ENCODE data around the gene OBSCN. TPM values are rescaled to one million over a fixed set of nuclear protein-coding genes. Genes with fewer than 3 reads are reported as not detected.

OBSCN gene
- total and polyA plus RNA-seq, 2 donors (not counting 3 experiments of a cell fraction or from before 2014, with no cell fraction given): 1.5 to 2.9 TPM

DNA sequence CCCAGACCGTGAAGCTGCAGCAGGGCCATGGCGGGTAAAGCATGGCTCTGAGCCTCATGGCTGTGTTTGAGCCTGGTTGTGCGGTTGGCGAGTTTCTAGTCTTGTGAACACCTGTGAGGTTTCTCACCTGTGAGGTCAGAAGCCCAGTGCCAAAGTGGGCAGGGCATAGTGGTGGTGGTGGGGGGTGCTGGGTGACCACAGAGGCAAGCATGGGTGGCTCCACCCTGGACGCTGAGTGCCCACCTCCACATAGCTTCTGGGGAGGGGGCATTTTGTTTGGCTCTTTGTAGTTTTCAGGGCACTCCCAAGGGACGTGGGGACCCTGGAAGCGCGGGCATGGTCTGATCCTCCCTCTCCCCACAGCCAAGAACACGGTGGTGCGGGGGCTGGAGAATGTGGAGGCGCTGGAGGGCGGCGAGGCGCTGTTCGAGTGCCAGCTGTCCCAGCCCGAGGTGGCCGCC, 107.7 kb downstream of the OBSCN start:
- ChIA-PET POLR2A (no interaction called here), CTCF (no interaction called here)
- Histone ChIP-seq H3K79me2 (ENCODE audit: control insufficient read depth, insufficient read depth, low read length) (no peaks in the 10 kb centered on the region), H2AFZ (ENCODE audit: low read depth, low read length) (no peak overlapping the region), H3K9me3 (replicated peaks; ENCODE audit: control insufficient read depth, insufficient read depth, low read length) (no peaks in the 10 kb centered on the region), H3K4me2 (ENCODE audit: insufficient read depth, low read length) (no peak overlapping the region), H3K9ac (replicated peaks; ENCODE audit: extremely low read depth, insufficient read depth, low read length) (no peak overlapping the region), H3K9me1 (replicated peaks; ENCODE audit: control insufficient read depth, extremely low read depth, insufficient read depth, low read length) (no peaks in the 10 kb centered on the region), H3K4me3 (replicated peaks in 1 of 3; ENCODE audit: insufficient read depth in 1 of 3, low read depth in 1 of 3, low read length in 3 of 3) (no peak overlapping the region), H3K36me3 (ENCODE audit: control insufficient read depth in 2 of 2, extremely low read depth in 1 of 2, insufficient read depth in 2 of 2, low read length in 2 of 2) (no peaks in the 10 kb centered on the region), H3K4me1 (ENCODE audit: control insufficient read depth, extremely low read depth, insufficient read depth, low read length) (no peaks in the 10 kb centered on the region), H4K20me1 (replicated peaks; ENCODE audit: control insufficient read depth, extremely low read depth, insufficient read depth, low read length) (no peaks in the 10 kb centered on the region), H3K27ac (ENCODE audit: insufficient read depth, low read depth, low read length) (no peak overlapping the region), H3K27me3 (ENCODE audit: control insufficient read depth in 2 of 2, insufficient read depth in 2 of 2, low read length in 2 of 2) (no peaks in the 10 kb centered on the region)
- FAIRE-seq (no peak), DNase-seq (ENCODE audit: low read depth, low spot score) (no peak)
- intact Hi-C loops (cut with micrococcal nuclease): no loop called here
- TF ChIP-seq, protein P1, sequence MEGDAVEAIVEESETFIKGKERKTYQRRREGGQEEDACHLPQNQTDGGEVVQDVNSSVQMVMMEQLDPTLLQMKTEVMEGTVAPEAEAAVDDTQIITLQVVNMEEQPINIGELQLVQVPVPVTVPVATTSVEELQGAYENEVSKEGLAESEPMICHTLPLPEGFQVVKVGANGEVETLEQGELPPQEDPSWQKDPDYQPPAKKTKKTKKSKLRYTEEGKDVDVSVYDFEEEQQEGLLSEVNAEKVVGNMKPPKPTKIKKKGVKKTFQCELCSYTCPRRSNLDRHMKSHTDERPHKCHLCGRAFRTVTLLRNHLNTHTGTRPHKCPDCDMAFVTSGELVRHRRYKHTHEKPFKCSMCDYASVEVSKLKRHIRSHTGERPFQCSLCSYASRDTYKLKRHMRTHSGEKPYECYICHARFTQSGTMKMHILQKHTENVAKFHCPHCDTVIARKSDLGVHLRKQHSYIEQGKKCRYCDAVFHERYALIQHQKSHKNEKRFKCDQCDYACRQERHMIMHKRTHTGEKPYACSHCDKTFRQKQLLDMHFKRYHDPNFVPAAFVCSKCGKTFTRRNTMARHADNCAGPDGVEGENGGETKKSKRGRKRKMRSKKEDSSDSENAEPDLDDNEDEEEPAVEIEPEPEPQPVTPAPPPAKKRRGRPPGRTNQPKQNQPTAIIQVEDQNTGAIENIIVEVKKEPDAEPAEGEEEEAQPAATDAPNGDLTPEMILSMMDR (IDR thresholded peaks at IDR 0.05; ENCODE audit: extremely low read depth in 1 of 2, insufficient read depth in 1 of 2, low read depth in 1 of 2, low read length in 2 of 2): no peak
- TF ChIP-seq POLR2AphosphoS5 (IDR thresholded peaks at IDR 0.05; ENCODE audit: insufficient read depth, low read depth, low read length) (no peak), JUN (IDR thresholded peaks at IDR 0.05; ENCODE audit: borderline replicate concordance, insufficient read depth, insufficient read length, low read depth) (no peak)
- TF ChIP-seq, protein P2, sequence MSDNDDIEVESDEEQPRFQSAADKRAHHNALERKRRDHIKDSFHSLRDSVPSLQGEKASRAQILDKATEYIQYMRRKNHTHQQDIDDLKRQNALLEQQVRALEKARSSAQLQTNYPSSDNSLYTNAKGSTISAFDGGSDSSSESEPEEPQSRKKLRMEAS (IDR thresholded peaks at IDR 0.05; ENCODE audit: insufficient read depth, insufficient read length): no peak
- dilution Hi-C loops (cut with MboI; ENCODE audit: extremely low pct_ligation_motif_present, low sequenced_read_pairs): no loop called here
- BruUV-seq (replicated peaks): no TSS peak

- TF ChIP-seq JUN (IDR thresholded peaks at IDR 0.05; ENCODE audit: borderline replicate concordance, insufficient read depth, insufficient read length, low read depth) (no peak), POLR2A (IDR thresholded peaks at IDR 0.05; ENCODE audit: low read depth, low read length) (no peak), POLR2AphosphoS5 (IDR thresholded peaks at IDR 0.05; ENCODE audit: insufficient read depth, low read depth, low read length) (no peak), EZH2 (IDR thresholded peaks at IDR 0.05; ENCODE audit: borderline replicate concordance, low read depth, low read length, severe bottlenecking) (no peak), MYC (IDR thresholded peaks at IDR 0.05; ENCODE audit: low read depth, low read length) (no peak), GATA2 (IDR thresholded peaks at IDR 0.05; ENCODE audit: insufficient read depth, insufficient read length, low read depth, low read length) (no peak), FOS (IDR thresholded peaks at IDR 0.05; ENCODE audit: borderline replicate concordance, insufficient read depth, low read length) (no peak)
- TF ChIP-seq, protein P2 (IDR thresholded peaks at IDR 0.05; ENCODE audit: insufficient read depth, insufficient read length): no peak
- TF ChIP-seq, protein P1 (IDR thresholded peaks at IDR 0.05; ENCODE audit: extremely low read depth in 1 of 2, insufficient read depth in 1 of 2, low read depth in 1 of 2, low read length in 2 of 2): no peak
- Histone ChIP-seq H2AFZ (ENCODE audit: low read depth, low read length) (no peak overlapping the region), H3K4me1 (ENCODE audit: control insufficient read depth, extremely low read depth, insufficient read depth, low read length) (no peaks in the 10 kb centered on the region), H3K9me1 (replicated peaks; ENCODE audit: control insufficient read depth, extremely low read depth, insufficient read depth, low read length) (no peaks in the 10 kb centered on the region), H3K79me2 (ENCODE audit: control insufficient read depth, insufficient read depth, low read length) (no peaks in the 10 kb centered on the region), H3K4me3 (replicated peaks in 1 of 3; ENCODE audit: insufficient read depth in 1 of 3, low read depth in 1 of 3, low read length in 3 of 3) (no peak overlapping the region), H3K9ac (replicated peaks; ENCODE audit: extremely low read depth, insufficient read depth, low read length) (no peak overlapping the region), H3K27me3 (ENCODE audit: control insufficient read depth in 2 of 2, insufficient read depth in 2 of 2, low read length in 2 of 2) (no peaks in the 10 kb centered on the region), H3K9me3 (replicated peaks; ENCODE audit: control insufficient read depth, insufficient read depth, low read length) (no peaks in the 10 kb centered on the region), H4K20me1 (replicated peaks; ENCODE audit: control insufficient read depth, extremely low read depth, insufficient read depth, low read length) (no peaks in the 10 kb centered on the region), H3K36me3 (ENCODE audit: control insufficient read depth in 2 of 2, extremely low read depth in 1 of 2, insufficient read depth in 2 of 2, low read length in 2 of 2) (no peaks in the 10 kb centered on the region), H3K27ac (ENCODE audit: insufficient read depth, low read depth, low read length) (no peak overlapping the region), H3K4me2 (ENCODE audit: insufficient read depth, low read length) (no peak overlapping the region)
- BruUV-seq (replicated peaks): no TSS peak
- no peak for DNase-seq (ENCODE audit: low read depth, low spot score)
- dilution Hi-C loops (cut with MboI; ENCODE audit: extremely low pct_ligation_motif_present, low sequenced_read_pairs) (no loop called here), intact Hi-C loops (cut with micrococcal nuclease) (no loop called here)
- FAIRE-seq: no peak
- ChIA-PET POLR2A (no interaction called here), CTCF (no interaction called here)
These were observed 108.2 kb downstream of the OBSCN start for GRCh38 chr1:228315945-228316588.
